ENCODE data around the gene CD84.
A peak's percentile ranks its signal among the peaks of the same experiment; 100 is the strongest.
"Not testable (repeated sequence)": the region's sequence is repeated elsewhere in the genome, so short reads cannot be mapped to it uniquely, and the experiment has no call there.

Gene CD84

DNA sequence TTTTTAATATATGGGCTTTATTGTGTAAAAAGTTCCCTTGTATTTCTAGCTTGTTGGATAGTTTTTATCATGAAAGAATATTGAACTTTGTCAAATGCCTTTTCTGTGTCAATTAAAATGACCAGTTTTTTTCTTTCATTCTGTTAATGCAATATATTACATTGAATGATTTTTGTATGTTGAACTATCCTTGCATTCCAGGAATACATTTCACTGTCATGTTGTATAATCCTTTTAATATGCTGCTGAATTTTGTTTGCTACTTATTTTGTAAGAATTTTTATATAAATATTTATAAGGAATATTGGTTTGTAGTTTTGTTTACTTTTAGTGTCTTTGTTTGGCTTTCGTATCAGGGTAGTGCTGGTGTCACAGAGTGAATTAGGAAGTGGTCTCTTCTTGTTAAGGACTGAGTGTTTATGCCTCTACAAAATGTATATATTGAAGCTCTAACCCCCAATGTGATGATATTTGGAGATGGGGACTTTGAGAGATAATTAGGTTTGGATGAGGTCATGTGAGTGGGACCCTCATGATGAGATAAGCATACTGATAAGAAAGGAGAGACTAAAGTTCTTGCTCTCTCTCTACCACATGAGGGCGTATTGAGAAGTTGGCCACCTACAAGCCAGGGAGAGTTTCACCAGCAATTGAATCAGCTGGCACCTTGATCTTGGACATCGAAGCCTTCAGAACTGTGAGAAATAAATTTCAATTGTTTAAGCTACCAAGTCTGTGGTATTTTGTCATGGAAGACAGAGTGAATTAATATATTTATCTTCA, 44.3 kb downstream of the CD84 start:
- TF ChIP-seq, protein P1, sequence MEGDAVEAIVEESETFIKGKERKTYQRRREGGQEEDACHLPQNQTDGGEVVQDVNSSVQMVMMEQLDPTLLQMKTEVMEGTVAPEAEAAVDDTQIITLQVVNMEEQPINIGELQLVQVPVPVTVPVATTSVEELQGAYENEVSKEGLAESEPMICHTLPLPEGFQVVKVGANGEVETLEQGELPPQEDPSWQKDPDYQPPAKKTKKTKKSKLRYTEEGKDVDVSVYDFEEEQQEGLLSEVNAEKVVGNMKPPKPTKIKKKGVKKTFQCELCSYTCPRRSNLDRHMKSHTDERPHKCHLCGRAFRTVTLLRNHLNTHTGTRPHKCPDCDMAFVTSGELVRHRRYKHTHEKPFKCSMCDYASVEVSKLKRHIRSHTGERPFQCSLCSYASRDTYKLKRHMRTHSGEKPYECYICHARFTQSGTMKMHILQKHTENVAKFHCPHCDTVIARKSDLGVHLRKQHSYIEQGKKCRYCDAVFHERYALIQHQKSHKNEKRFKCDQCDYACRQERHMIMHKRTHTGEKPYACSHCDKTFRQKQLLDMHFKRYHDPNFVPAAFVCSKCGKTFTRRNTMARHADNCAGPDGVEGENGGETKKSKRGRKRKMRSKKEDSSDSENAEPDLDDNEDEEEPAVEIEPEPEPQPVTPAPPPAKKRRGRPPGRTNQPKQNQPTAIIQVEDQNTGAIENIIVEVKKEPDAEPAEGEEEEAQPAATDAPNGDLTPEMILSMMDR (IDR thresholded peaks at IDR 0.05; ENCODE audit: low read depth, low read length, missing control alignments), result no peak
- H3K4me3 ChIP-seq (ENCODE audit: low read depth, low read length), result no peak overlapping the region
- DNase-seq (ENCODE audit: low read depth), result no peak

DNA sequence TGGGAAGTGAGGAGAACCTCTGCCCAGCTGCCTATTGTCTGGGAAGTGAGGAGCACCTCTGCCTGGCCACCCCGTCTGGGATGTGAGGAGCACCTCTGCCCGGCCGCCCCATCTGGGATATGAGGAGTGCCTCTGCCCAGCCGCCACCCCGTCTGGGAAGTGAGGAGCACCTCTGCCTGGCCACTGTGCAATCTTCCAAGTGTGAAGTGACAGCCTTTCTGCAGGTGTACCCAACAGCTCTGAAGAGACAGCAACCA, 46.8 kb downstream of the CD84 start:
- DNase-seq (ENCODE audit: low read depth); H3K4me3 ChIP-seq (ENCODE audit: low read depth, low read length): not testable (repeated sequence)

DNA sequence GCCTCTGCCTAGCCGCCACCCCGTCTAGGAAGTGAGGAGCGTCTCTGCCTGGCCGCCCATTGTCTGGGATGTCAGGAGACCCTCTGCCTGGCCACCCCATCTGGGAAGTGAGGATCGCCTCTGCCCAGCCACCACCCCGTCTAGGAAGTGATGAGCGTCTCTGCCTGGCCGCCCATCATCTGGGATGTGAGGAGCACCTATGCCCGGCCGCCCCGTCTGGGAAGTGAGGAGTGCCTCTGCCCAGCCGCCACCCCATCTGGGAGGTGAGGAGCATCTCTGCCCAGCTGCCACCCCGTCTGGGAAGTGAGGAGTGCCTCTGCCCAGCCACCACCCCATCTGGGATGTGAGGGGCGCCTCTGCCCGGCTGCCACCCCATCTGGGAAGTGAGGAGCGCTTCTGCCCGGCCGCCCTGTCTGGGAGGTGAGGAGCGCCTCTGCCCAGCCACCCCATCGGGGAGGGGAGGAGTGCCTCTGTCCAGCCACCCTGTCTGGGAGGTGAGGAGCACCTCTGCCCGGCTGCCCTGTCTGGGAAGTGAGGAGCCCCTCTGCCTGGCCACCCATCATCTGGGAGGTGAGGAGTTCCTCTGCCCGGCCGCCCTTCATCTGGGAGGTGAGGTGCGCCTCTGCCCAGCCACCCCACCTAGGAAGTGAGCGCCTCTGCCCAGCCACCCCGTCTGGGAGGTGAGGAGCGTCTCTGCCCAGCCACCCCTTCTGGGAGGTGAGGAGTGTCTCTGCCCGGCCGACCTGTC, 47.3 kb downstream of the CD84 start:
- DNase-seq (ENCODE audit: low read depth); H3K4me3 ChIP-seq (ENCODE audit: low read depth, low read length): not testable (repeated sequence)

DNA sequence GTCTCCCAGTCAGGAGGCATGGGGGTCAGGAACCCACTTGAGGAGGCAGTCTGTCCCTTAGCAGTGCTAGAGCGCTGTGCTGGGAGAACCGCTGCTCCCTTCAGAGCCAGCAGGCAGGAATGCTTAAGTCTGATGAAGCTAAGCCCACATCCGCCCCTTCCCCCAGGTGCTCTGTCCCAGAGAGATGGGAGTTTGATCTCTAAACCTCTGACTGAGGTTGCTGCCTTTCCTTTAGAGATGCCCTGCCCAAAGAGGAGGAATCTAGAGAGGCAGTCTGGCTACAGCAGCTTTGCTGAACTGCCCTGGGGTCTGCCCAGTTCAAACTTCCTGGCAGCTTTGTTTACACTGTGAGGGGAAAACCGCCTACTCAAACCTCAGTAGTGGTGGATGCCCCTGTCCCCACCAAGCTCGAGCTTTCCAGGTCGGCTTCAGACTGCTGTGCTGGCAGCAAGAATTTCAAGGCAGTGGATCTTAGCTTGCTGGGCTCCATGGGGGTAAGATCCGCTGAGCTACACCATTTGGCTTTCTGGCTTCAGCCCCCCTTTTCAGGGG, 49.8 kb downstream of the CD84 start:
- DNase-seq (ENCODE audit: low read depth); H3K4me3 ChIP-seq (ENCODE audit: low read depth, low read length): not testable (repeated sequence)

DNA sequence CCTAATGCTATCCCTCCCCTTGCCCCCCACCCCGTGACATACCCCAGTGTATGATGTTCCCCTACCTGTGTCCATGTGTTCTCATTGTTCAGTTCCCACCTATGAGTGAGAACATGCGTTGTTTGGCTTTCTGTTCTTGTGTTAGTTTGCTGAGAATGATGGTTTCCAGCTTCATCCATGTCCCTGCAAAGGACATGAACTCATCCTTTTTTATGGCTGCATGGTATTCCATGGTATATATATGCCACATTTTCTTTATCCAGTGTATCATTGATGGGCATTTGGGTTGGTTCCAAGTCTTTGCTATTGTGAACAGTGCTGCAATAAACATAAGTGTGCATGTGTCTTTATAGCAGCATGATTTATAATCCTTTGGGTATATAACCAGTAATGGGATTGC, 55.5 kb downstream of the CD84 start:
- DNase-seq (ENCODE audit: low read depth); H3K4me3 ChIP-seq (ENCODE audit: low read depth, low read length): not testable (repeated sequence)

DNA sequence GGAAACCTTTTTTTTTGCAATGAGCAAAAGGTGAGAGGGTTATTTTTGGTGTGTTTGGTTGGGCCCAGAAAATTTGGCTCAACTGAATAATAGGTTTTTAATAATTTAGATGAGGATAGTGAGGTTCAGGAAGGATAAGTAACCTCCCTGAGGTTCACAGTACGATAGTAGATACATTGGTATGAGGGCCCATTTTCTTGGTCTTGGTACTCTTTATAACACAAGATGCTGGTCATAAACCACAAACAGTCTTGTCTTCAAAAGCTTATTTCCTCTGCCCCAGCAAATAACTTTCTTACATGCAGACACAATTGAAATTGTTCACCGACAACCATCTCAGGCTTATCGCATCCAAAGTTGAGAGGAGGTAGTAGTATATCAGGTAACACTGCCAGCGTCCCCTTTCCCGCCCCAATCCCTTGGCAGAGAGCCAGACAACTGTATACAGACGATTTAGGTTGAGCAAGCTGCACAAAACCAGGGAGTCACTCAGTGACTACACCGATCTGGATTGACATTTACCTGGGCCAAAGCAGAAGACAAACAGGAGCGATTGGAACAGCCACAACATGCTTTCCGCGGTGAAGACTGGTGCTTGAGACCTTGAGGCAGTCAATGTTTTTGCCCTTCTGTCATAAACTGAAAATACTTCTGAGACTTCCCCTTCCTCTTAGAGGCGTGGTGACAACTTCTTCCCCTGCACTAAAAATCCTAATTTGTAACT, 56.5 kb downstream of the CD84 start, which contains the start of gene SLAMF6:
Gene SLAMF6, minus strand, starts transcription at position 634 of the 724 bp plus-strand sequence. Its CDS starts 63 bp downstream, at position 571.
- peak within 1 kb of the TSS; percentile 83 for H3K4me3 ChIP-seq (ENCODE audit: low read depth, low read length)
- TF ChIP-seq, protein P1 (IDR thresholded peaks at IDR 0.05; ENCODE audit: low read depth, low read length, missing control alignments), result no peak
- no peak for DNase-seq (ENCODE audit: low read depth)

DNA sequence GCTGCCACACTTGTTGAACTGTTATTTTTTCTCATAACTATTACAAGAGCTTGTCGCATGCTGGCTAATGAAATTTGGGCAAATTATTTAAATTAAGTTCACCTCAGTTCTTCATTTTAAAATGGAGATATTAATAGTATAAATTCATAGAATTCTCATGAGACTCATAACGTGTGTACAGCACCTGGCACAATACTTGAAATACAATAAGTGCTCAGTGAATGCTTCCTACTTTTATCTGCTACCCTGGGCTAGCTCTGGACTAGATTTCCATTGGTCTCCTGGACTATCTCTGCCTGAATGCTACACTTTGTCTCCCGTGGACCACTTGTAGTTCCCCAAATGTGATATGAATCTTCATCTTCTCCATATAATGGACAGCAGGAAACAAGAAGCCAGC, 57.2 kb downstream of the CD84 start:
- peak overlapping the region; percentile 83 for H3K4me3 ChIP-seq (ENCODE audit: low read depth, low read length)
- TF ChIP-seq, protein P1 (IDR thresholded peaks at IDR 0.05; ENCODE audit: low read depth, low read length, missing control alignments), result no peak
- no peak for DNase-seq (ENCODE audit: low read depth)

DNA sequence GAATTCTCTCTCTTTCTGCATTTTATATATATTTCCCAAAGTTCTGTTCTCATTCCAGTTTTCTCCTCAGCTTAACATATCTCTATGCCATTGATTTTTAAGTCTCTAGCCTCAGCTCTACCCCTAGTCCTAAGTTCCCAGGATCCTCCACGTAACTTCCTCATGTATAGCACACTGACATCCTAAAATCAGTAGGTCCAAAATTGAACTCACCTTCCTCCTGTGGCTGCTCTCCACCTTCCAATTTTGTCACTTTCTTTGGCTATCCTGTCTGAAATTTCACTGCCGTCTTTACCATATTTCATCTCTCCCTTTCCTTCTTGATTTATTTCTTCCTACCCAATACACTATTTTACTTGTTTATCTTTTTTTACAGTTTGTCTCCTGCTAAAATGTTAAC, 57.7 kb downstream of the CD84 start:
- TF ChIP-seq, protein P1 (IDR thresholded peaks at IDR 0.05; ENCODE audit: low read depth, low read length, missing control alignments), result no peak
- DNase-seq (ENCODE audit: low read depth), result no peak
- H3K4me3 ChIP-seq (ENCODE audit: low read depth, low read length), result peak overlapping the region; percentile 83
